Vagina (tissue), 2 donors: ENCODE results near the gene ZNF74. TPM values are rescaled to one million over a fixed set of nuclear protein-coding genes. Genes with fewer than 3 reads are reported as not detected.

ENCODE experiments used
- DNase-seq, 2 donors: peaks; one replicate each; pipeline ENCODE4 v3.0.0-alpha.2; 2017; ENCODE audit errors: extremely low spot score in 2 of 2
- H3K27ac ChIP-seq: fragments of 200-600 bp; sonication (generic); one replicate; pipeline ENCODE4 v1.5.1; 2019
- H3K27me3 ChIP-seq: fragments of 200-600 bp; sonication (generic); one replicate; pipeline ENCODE4 v1.5.1; 2019
- H3K36me3 ChIP-seq, 2 donors: fragments of 200-600 bp; sonication (generic); one replicate each; pipeline ENCODE4 v1.5.1; 2017 to 2019
- H3K4me1 ChIP-seq: fragments of 200-600 bp; sonication (generic); one replicate; pipeline ENCODE4 v1.5.1; 2019
- H3K4me3 ChIP-seq, 2 donors: fragments of 200-600 bp; sonication (generic); 1 replicate in 1 of 2; 2 replicates in 1 of 2; pipeline ENCODE4 v1.5.1; 2016 to 2019
- H3K9me3 ChIP-seq: fragments of 200-600 bp; sonication (generic); one replicate; pipeline ENCODE4 v1.5.1; 2019
- POLR2A ChIP-seq, 2 donors: fragments of 450-650 bp; IDR thresholded peaks; one replicate each; pipeline ENCODE4 v1.6.1; 2017; ENCODE audit warnings: antibody characterized with exemption in 2 of 2, mild to moderate bottlenecking in 2 of 2, moderate library complexity in 2 of 2
- POLR2AphosphoS5 ChIP-seq, 2 donors: sonication (generic); formaldehyde crosslinking; IDR thresholded peaks; one replicate each; pipeline ENCODE4 v1.9.0; 2017; ENCODE audit warnings: antibody characterized with exemption in 2 of 2, mild to moderate bottlenecking in 2 of 2, low read depth in 1 of 2; ENCODE audit not compliant: insufficient read depth in 1 of 2
- intact Hi-C: fragments of 100-400 bp; cut with DNase I; formaldehyde crosslinking; loops from one replicate; pipeline ENCODE4 v1.15.1; 2023
- total RNA-seq: library from RNA; depleted of rRNA; stranded (reverse); fragments of >200 nt; gene quantifications from one replicate; pipeline ENCODE4 v1.2.3, GENCODE V29; 2016
- TF ChIP-seq, protein P1 (sequence below), 3 experiments: fragments of 450-650 bp in 2 of 3; fragments of 200-600 bp in 1 of 3; sonication (generic) in 1 of 3; IDR thresholded peaks; one replicate each; pipeline ENCODE4 v1.5.1; 2017 to 2019; ENCODE audit warnings: antibody characterized with exemption in 3 of 3, mild to moderate bottlenecking in 2 of 3, moderate library complexity in 2 of 3

The ZNF74 gene
- total RNA-seq, 1 donor from 2014 or later, result 11.0 TPM

DNA sequence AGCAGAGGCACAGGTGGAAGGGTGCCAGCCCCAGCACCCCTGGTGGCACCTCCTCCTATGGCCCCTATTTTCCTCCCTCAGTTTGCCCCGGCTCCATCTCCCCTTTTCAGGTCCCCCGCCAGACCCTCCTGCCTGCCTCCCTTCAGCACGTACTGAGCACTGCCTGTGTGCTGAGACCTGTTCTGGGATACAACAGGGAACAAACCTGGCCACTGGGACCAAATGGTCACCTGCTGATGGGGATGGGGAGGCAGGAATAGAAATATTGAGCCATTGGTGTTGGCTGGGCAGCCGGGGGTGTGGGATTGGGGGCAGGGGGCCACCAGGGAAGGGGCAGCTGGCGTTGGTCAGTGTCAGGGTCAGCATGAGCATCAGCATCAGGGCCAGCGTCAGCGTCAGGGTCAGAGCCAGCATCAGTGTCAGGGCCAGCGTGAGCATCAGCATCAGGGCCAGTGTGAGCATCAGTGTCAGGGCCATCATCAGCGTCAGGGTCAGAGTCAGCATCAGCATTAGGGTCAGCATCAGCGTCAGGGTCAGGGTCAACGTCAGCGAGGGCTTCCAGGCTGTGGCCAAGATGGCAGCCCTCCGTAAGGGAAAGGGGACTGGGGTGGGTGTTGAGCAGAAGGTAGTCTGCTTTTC is 7.5 kb downstream of the ZNF74 start:
- H3K9me3 ChIP-seq, result no peaks in the 10 kb centered on the region
- H3K27ac ChIP-seq, result no peak overlapping the region
- intact Hi-C loops, result loop anchor here (10.0 kb wide), 1 partner anchor 63 kb away; no protein-coding TSS in a partner anchor
- peaks cover 3% of the 10 kb centered on the region for H3K4me1 ChIP-seq
- DNase-seq, result peak in 1 of 2 donors; percentile 89
- no peak for TF ChIP-seq POLR2AphosphoS5 (IDR thresholded peaks at IDR 0.05; ENCODE audit: insufficient read depth in 1 of 2, low read depth in 1 of 2)
- TF ChIP-seq, protein P1, sequence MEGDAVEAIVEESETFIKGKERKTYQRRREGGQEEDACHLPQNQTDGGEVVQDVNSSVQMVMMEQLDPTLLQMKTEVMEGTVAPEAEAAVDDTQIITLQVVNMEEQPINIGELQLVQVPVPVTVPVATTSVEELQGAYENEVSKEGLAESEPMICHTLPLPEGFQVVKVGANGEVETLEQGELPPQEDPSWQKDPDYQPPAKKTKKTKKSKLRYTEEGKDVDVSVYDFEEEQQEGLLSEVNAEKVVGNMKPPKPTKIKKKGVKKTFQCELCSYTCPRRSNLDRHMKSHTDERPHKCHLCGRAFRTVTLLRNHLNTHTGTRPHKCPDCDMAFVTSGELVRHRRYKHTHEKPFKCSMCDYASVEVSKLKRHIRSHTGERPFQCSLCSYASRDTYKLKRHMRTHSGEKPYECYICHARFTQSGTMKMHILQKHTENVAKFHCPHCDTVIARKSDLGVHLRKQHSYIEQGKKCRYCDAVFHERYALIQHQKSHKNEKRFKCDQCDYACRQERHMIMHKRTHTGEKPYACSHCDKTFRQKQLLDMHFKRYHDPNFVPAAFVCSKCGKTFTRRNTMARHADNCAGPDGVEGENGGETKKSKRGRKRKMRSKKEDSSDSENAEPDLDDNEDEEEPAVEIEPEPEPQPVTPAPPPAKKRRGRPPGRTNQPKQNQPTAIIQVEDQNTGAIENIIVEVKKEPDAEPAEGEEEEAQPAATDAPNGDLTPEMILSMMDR (IDR thresholded peaks at IDR 0.05), result no peak
- TF ChIP-seq POLR2A (IDR thresholded peaks at IDR 0.05), result no peak
- no peak overlapping the region for H3K4me3 ChIP-seq
- H3K27me3 ChIP-seq, result no peaks in the 10 kb centered on the region
- H3K36me3 ChIP-seq, result peaks cover 0 to 22% of the 10 kb centered on the region in 2 donors

DNA sequence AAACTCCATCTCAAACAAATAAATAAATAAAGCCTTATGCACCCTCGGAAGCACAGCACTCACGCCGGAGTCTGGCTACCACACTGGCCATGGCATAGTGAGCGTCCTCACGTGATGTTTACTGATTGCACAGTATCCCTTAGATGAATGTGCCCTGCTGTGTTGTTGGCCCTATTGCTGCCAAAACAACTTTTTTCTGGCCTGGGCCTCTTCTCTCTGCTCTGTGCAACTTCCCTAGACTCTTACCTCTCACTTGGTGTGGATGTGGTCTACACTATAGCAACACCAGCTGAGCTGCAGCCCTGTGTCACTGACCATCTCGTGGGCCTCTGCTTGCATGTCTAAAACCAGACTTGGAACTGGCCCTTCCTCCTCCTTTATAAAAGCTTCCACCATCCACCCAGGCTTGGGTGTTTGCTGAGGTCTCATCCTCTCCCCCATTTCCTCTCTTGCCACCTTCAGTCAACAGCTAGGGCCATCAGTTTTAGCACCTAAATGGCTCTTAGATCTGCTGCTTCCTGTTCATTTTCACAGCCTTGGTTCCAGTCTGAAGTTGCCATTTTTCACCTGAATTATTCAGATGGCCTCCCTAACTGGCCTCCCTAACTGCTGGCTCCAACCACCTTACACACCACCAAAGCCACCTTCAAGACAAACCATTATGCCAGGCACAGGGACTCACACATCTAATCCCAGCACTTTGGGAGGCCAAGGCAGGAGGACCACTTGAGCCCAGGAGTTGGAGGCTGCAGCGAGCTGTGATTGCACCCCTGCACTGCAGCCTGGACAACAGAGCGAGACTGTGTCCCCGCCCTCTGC is 9.2 kb downstream of the ZNF74 start:
- Histone ChIP-seq H3K27ac (no peak overlapping the region), H3K4me1 (no peaks in the 10 kb centered on the region), H3K27me3 (no peaks in the 10 kb centered on the region), H3K36me3 (peaks cover 0 to 29% of the 10 kb centered on the region in 2 donors), H3K4me3 (no peak overlapping the region), H3K9me3 (no peaks in the 10 kb centered on the region)
- TF ChIP-seq POLR2AphosphoS5 (IDR thresholded peaks at IDR 0.05; ENCODE audit: insufficient read depth in 1 of 2, low read depth in 1 of 2), result no peak
- TF ChIP-seq, protein P1 (IDR thresholded peaks at IDR 0.05), result no peak
- no peak for TF ChIP-seq POLR2A (IDR thresholded peaks at IDR 0.05)
- intact Hi-C loops, result loop anchor here (10.0 kb wide), 1 partner anchor 62 kb away; no protein-coding TSS in a partner anchor
- DNase-seq, result peak in 1 of 2 donors; percentile 37

DNA sequence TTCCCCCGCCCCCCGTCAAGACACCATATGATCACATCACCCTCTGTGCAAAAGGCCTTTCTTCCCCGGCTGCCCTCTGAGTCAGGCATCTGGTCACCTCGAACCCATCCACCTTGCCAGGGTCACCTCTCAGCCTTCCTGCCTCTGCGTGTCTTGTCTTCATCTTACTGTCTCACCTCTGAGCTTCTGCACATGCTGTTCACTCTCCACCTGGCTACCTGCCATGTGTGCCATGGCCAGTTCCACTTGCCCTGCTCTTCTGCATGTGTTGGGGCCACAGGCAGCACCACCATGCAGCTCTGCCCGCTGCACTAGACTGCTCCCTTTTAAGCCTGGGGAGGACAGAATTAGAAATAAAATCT is 9.8 kb downstream of the ZNF74 start:
- intact Hi-C loops, result loop anchor here (10.0 kb wide), 1 partner anchor 61 kb away; no protein-coding TSS in a partner anchor
- peaks cover 0 to 29% of the 10 kb centered on the region in 2 donors for H3K36me3 ChIP-seq
- no peak for DNase-seq

DNA sequence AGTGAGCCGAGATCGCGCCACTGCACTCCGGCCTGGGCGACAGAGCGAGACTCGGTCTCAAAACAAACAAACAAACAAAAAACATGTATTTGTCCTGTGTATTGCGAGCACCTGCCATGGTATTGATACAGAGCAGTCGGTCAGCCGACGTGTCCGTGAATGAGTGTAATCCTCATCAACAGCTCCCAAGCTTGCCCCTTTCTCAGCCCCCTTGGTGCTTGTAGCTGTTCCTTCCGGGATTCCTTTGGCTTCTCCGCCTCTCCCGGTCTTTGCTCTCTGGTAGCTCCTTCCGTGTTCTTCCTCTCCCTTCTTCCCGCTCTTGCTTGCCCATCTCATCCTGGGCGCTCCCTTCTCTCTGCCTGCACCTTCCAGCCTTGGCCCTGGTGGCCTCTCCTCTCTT is 10.9 kb downstream of the ZNF74 start:
- H3K36me3 ChIP-seq, result peaks cover 0 to 29% of the 10 kb centered on the region in 2 donors
- H3K4me1 ChIP-seq, result no peaks in the 10 kb centered on the region
- no peak overlapping the region for H3K4me3 ChIP-seq
- H3K27ac ChIP-seq, result no peak overlapping the region
- intact Hi-C loops, result loop anchor here (10.0 kb wide), 1 partner anchor 60 kb away; no protein-coding TSS in a partner anchor
- DNase-seq, result no peak
- H3K27me3 ChIP-seq, result no peaks in the 10 kb centered on the region
- no peaks in the 10 kb centered on the region for H3K9me3 ChIP-seq
- TF ChIP-seq, protein P1 (IDR thresholded peaks at IDR 0.05), result no peak
- no peak for TF ChIP-seq POLR2A (IDR thresholded peaks at IDR 0.05)

More for the DNA sequence above, 9.8 kb downstream of the ZNF74 start:
- Histone ChIP-seq H3K9me3 (no peaks in the 10 kb centered on the region), H3K4me1 (no peaks in the 10 kb centered on the region), H3K4me3 (no peak overlapping the region), H3K27ac (no peak overlapping the region), H3K27me3 (no peaks in the 10 kb centered on the region)
- TF ChIP-seq, protein P1 (IDR thresholded peaks at IDR 0.05), result no peak
- no peak for TF ChIP-seq POLR2A (IDR thresholded peaks at IDR 0.05)
- TF ChIP-seq POLR2AphosphoS5 (IDR thresholded peaks at IDR 0.05; ENCODE audit: insufficient read depth in 1 of 2, low read depth in 1 of 2), result no peak
